HUES6 (cell line): ENCODE measurements around the gene MTF1.

Experiments
- H3K27ac ChIP-seq: 2 replicates; pipeline ENCODE4 v1.7.0; 2013; ENCODE audit warnings: low read depth, mild to moderate bottlenecking, low read length, inconsistent platforms
- H3K27me3 ChIP-seq: 2 replicates; pipeline ENCODE4 v1.6.1; 2013; ENCODE audit warnings: low read length; ENCODE audit not compliant: control insufficient read depth, insufficient read depth
- H3K36me3 ChIP-seq: 2 replicates; pipeline ENCODE4 v1.6.1; 2013; ENCODE audit warnings: low read length; ENCODE audit not compliant: control insufficient read depth, insufficient read depth
- H3K4me1 ChIP-seq: 2 replicates; pipeline ENCODE4 v1.6.1; 2013; ENCODE audit warnings: low read length; ENCODE audit not compliant: control insufficient read depth, insufficient read depth
- H3K4me3 ChIP-seq: 2 replicates; pipeline ENCODE4 v1.5.1; 2013; ENCODE audit warnings: low read depth, low read length
- H3K9ac ChIP-seq: one replicate; pipeline ENCODE4 v1.6.1; 2013; ENCODE audit warnings: mild to moderate bottlenecking, low read length
- H3K9me3 ChIP-seq: 2 replicates; pipeline ENCODE4 v1.6.1; 2013; ENCODE audit warnings: low read depth, low read length; ENCODE audit not compliant: control insufficient read depth, insufficient read depth

MTF1 gene

GRCh38 chr1:37762516-37762915 lies 96.9 kb downstream of the MTF1 start:
- Histone ChIP-seq H3K36me3 (no peaks in the 10 kb centered on the region), H3K27ac (no peak overlapping the region), H3K9me3 (no peaks in the 10 kb centered on the region), H3K27me3 (peaks cover 100% of the 10 kb centered on the region), H3K4me3 (no peak overlapping the region), H3K4me1 (peaks cover 12% of the 10 kb centered on the region; the same call in 1 of the 2 replicates), H3K9ac (no peak overlapping the region)

- Histone ChIP-seq H3K4me1 (peaks cover 12% of the 10 kb centered on the region; the same call in 1 of the 2 replicates), H3K36me3 (no peaks in the 10 kb centered on the region), H3K27me3 (peaks cover 100% of the 10 kb centered on the region), H3K4me3 (no peak overlapping the region), H3K9ac (no peak overlapping the region), H3K27ac (no peak overlapping the region), H3K9me3 (no peaks in the 10 kb centered on the region)
Measured at GRCh38 chr1:37761416-37762095, 97.8 kb downstream of the MTF1 start.
